Measurements from ENCODE around the gene PPID. TPM values are rescaled to one million over a fixed set of nuclear protein-coding genes. Genes with fewer than 3 reads are reported as not detected.
A peak's percentile ranks its signal among the peaks of the same experiment; 100 is the strongest.
"Not testable (repeated sequence)": the region's sequence is repeated elsewhere in the genome, so short reads cannot be mapped to it uniquely, and the experiment has no call there.

The PPID gene
- total RNA-seq, 1 donor from 2014 or later: 19.6 TPM

DNA sequence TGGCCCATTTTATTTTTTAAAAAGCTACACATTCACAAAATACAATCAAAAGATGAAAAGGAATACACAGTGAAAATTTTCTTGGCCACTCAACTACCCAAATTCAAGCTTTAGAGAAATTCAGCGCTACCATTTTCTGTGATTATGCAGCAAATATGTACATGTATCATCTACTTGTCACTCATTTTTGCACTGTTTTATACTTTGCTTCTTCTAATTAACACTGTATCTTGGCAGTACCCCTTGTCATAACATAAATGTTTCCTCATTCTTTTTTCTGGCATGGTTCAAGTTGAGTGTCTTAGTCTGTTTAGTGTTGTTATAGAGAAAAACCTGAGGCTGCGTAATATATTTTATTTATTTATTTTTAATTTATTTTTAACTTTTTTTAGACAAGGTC lies 15.7 kb upstream of the PPID start:
- no peak for DNase-seq (ENCODE audit: low spot score)

DNA sequence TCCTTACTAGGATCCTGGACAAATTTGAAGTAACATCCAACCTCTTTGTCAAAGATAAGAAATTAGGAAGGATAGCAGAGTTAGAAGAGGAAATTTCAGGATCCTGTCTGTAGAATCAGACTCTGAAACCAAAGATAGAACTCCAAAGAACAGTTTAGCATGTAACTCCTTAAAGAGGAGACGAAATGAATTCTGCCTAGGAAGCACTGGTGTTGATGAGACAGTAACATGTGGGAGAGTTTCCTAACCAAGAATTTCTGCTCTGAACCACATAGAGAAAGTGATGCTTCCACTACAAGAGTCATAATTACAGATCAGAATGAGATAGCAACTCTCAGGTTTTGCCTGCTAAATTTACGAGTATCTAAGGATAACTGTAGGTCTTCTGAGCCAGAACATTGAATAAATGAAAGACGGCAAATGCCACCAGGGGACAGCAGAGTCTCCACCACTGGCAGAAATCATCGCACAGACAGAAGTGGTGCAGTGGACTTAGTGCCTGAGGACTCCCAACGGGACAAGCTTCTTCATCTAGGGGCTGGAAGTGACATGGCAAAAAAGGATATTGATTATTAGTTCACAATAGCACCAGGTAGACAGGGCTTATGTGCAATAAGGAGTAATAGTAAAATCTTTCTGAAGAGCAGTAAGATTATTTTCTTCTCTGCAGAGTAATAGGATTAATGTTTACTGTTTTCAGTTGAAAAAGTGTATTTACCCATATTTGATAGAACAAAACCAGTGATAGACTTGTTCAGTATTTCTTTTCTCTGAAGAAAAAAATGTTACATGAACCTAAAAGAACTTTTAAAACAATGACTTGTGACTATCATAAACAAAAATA lies 6.7 kb upstream of the PPID start:
- DNase-seq (ENCODE audit: low spot score): no peak

DNA sequence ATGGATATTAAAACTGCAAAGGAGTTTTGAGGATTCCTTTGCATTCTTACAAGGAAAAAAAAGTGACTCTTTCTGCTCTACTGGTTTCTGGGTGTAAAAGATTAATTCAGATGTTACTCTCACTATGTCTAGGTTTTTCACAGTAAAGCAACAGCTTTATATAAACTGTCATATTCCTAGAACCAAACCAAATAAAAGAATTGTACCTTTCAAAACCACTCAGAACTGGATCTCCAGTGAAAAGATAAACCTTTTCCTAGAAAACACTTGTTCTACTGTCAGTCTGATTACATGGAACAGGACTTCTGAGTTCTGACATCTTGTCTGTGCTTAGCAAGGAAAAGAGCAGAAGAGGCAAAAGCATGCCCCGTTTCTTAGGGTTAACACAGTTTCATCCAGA lies 5.0 kb upstream of the PPID start:
- no peak for DNase-seq (ENCODE audit: low spot score)

- no peak for DNase-seq (ENCODE audit: low spot score)
Observed at GRCh38 chr4:158726633-158727032, 3.4 kb upstream of the PPID start.

DNA sequence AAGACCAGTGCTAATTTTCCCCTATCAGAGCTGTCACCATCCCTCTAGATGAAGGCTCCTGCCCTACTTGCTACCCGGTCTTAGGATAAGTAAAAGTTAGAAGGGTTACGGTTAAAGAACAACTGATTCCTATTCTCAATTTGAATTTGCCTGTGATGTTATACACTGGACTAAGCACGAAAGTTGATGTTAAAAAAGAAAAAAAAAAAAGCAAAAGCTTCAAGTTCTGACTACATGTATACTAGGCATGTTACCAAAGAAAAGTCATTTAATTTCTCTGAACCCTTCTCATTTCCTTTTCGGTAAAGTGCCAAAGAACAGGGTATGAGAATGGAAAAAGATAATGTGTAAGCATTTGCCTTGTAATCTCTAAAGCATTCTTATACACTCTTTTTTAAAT lies 1.4 kb upstream of the PPID start:
- no peak for DNase-seq (ENCODE audit: low spot score)

GRCh38 chr4:158722291-158722916 lies 792 bp downstream of the PPID start:
- no peak for DNase-seq (ENCODE audit: low spot score)

DNA sequence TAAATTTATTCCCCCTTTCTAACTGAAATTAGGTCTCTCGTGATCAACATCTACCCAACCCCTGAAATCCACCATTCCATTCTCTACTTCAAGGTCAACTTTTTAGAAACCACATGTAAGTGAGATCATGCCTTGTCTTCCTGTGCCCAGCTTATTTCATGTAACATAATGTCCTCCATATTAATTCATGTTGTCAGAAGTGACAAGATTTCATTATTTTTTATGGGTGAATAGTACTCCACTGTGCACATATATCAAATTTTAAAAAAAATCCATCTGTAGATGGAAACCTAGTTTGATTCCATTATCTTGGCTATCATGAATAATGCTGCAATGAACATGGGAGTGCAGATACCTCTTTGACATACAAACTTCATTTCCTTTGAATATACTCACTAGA lies 1.5 kb downstream of the PPID start:
- DNase-seq (ENCODE audit: low spot score): no peak

GRCh38 chr4:158715802-158716201 lies 7.4 kb downstream of the PPID start:
- no peak for DNase-seq (ENCODE audit: low spot score)

- no peak for DNase-seq (ENCODE audit: low spot score)
Observed at GRCh38 chr4:158714937-158715336, 8.3 kb downstream of the PPID start.

GRCh38 chr4:158712622-158713021 lies 10.6 kb downstream of the PPID start:
- DNase-seq (ENCODE audit: low spot score): not testable (repeated sequence)

DNA sequence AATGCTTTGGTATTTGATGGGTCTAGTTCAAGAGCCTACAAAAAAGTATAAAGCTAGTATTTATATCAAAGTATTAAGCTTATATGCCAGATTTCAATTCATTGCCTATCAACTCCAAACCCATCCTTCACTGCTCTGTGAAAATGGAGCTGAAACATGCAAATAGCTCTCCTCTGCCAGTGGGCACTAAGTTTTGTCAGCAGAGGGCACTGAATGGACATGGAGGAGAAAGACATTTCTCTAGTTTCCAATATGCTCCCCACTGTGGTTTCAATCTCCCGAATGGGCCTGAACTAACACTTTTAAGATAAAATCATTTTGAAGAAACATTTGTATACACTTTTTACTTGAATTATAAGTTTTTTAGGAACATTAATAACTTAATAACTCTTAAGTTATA lies 12.4 kb downstream of the PPID start:
- no peak for DNase-seq (ENCODE audit: low spot score)

DNA sequence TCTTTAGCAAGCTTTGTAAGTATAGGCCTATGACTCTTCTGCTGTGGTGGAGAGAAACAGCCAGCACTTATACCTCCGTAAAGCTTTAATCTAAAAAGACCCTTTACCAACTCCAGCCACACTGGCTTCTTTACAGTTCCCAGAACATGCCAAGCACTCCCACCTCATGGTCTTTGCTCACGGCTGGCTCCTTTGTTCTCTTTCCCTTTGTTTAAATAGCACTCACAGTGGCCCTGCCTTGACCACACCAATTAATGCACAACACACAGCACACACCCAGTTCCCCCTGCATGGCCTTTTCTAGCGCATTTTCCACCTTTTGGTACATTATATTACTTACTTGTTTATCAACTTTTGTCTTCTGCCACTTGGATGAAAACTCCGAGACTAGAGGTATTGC lies 18.9 kb downstream of the PPID start:
- DNase-seq (ENCODE audit: low spot score): no peak

DNA sequence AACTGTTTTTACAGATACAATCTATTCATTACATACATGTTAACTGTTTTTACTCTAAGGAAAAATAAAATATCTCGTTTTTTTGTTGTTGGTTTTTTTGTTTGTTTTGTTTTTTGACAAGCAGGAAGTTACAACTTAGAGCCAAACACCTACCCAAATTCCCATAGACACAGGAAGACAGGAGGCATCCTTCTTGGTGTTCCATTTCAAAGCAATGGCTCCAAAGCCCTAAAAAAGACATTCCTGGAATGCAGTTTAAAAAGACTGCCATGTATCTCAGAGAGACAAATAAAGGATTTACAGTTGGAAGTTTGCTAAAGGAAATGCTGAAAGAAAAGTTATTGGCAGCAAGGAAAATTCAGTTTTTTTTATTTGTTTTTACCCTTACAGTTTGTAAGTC lies 34.4 kb downstream of the PPID start:
- DNase-seq (ENCODE audit: low spot score): no peak

DNA sequence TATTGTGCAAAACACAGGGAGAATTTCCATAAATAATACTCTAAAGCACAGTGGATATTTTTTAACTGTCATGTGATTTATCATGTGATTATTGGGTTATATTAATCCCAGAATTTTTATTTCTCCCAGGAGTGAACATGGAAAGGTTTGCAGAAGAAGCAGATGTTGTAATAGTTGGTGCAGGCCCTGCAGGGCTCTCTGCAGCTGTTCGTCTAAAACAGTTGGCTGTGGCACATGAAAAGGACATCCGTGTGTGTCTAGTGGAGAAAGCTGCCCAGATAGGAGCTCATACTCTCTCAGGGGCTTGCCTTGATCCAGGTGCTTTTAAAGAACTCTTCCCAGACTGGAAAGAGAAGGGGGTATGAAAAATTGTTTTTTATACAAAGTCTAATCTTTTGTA lies 41.1 kb downstream of the PPID start:
- DNase-seq (ENCODE audit: low spot score): no peak

GRCh38 chr4:158681629-158682028 lies 41.6 kb downstream of the PPID start:
- no peak for DNase-seq (ENCODE audit: low spot score)

- DNase-seq (ENCODE audit: low spot score): no peak
Observed at GRCh38 chr4:158678767-158679166, 44.4 kb downstream of the PPID start.

DNA sequence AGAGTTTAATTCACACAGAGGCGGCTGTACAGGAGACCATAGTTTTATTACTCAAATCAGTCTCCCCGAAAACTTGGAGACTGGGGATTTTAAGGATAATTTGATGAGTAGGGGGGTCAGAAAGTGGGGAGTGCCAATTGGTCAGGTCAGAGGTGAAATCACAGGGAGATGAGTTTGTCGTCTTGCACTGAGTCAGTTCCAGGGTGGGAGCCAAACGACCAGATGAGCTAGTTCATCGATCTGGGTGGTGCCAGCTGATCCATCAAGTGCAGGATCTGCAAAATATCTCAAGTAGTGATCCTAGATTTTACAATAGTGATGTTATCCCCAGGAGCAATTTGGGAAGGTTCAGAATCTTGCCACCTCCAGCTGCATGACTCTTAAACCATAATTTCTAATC lies 47.1 kb downstream of the PPID start:
- no peak for DNase-seq (ENCODE audit: low spot score)

DNA sequence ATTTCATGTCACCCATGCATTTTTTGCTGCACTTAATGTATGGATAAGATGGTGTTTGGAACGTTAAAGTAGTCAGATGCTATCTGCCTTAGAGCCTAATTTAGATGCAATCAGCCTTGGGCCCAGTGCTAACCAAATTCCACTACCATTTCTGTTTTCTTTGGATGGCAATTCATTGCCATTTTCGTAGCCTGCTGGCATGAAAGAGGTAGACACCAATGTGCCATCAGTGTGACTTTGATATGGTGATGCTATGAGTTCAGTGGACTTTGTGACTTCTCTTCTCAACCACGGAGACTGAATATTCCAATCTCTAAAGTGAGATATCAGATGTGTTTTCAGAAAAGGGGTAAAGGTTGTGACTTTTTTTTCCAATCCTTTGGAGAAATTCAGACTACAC lies 49.6 kb downstream of the PPID start:
- no peak for DNase-seq (ENCODE audit: low spot score)

- peak; percentile 99 for DNase-seq (ENCODE audit: low spot score)
Observed at GRCh38 chr4:158671915-158672806, 51.0 kb downstream of the PPID start, which contains the start of gene ETFDH. TSS of gene ETFDH (plus strand) at chr4:158672296. CDS start at chr4:158672457, 161 bp downstream.

- no peak for DNase-seq (ENCODE audit: low spot score)
Observed at GRCh38 chr4:158671665-158671914, 51.6 kb downstream of the PPID start, which contains the start of gene C4orf46. TSS of gene C4orf46 (minus strand) at chr4:158671887. CDS start at chr4:158671801, 86 bp downstream.

- DNase-seq (ENCODE audit: low spot score): no peak
Observed at GRCh38 chr4:158670975-158671664, 52.1 kb downstream of the PPID start.
